IMR-90 (cell line): Measurements from ENCODE around the gene IL22RA1. TPM values are rescaled to one million over a fixed set of nuclear protein-coding genes. Genes with fewer than 3 reads are reported as not detected.

Experiments
- ATAC-seq: fragments of 200-7000 bp; cut with Tn5 transposase; 2 replicates; pipeline ENCODE4 v1.9.1; 2020; ENCODE audit warnings: low read depth, mild to moderate bottlenecking, moderate library complexity
- BruUV-seq: library from RNA; stranded (reverse); fragments of 400-500 nt; replicated peaks from 2 replicates; lab custom pipeline; 2021; lab: Mats Ljungman, UMichigan
- CTCF ChIA-PET: fragments of 300-600 bp; formaldehyde crosslinking; extraction: SDS; loops from one replicate; lab custom pipeline; 2021; ENCODE audit warnings: antibody characterized with exemption; lab: Yijun Ruan, JAX
- POLR2A ChIA-PET: fragments of 300-600 bp; sonication (Branson Sonifier 250); formaldehyde crosslinking; loops from one replicate; lab custom pipeline; 2022; ENCODE audit warnings: antibody characterized with exemption; ENCODE audit not compliant: unreplicated experiment; lab: Charles Lee
- DNase-seq: peaks from one replicate; pipeline ENCODE4 v3.0.0; 2013
- H2AFZ ChIP-seq: replicated peaks from 2 replicates; pipeline ENCODE3; 2013; ENCODE audit warnings: low read length, mild to moderate bottlenecking; ENCODE audit not compliant: poor library complexity
- H2AK5ac ChIP-seq: 2 replicates; pipeline ENCODE4 v1.6.1; 2013; ENCODE audit warnings: low read depth, low read length, inconsistent platforms
- H2AK9ac ChIP-seq: replicated peaks from 2 replicates; pipeline ENCODE3; 2013; ENCODE audit warnings: mild to moderate bottlenecking, low read depth, low read length, moderate library complexity; ENCODE audit not compliant: poor library complexity
- H2BK120ac ChIP-seq: 2 replicates; pipeline ENCODE4 v1.6.1; 2013; ENCODE audit warnings: low read depth, low read length, inconsistent platforms
- H2BK15ac ChIP-seq: 3 replicates; pipeline ENCODE4 v1.6.1; 2013; ENCODE audit warnings: low read depth, low read length, inconsistent platforms
- H2BK20ac ChIP-seq: 2 replicates; pipeline ENCODE4 v1.6.1; 2013; ENCODE audit warnings: low read depth, mild to moderate bottlenecking, inconsistent platforms, low read length, moderate library complexity
- H2BK5ac ChIP-seq: 2 replicates; pipeline ENCODE4 v1.6.1; 2013; ENCODE audit warnings: mild to moderate bottlenecking, low read depth, low read length, inconsistent platforms; ENCODE audit not compliant: poor library complexity, severe bottlenecking
- H3K14ac ChIP-seq: replicated peaks from 2 replicates; pipeline ENCODE4 v1.6.1; 2013; ENCODE audit warnings: low read depth, low read length, inconsistent platforms
- H3K18ac ChIP-seq: 2 replicates; pipeline ENCODE4 v1.6.1; 2013; ENCODE audit warnings: low read depth, low read length, control low read depth
- H3K23ac ChIP-seq: 2 replicates; pipeline ENCODE4 v1.6.1; 2013; ENCODE audit warnings: low read depth, low read length, inconsistent platforms
- H3K27ac ChIP-seq: 2 replicates; pipeline ENCODE4 v1.5.1; 2013; ENCODE audit warnings: mild to moderate bottlenecking, control low read depth, low read length; ENCODE audit not compliant: insufficient read depth
- H3K27me3 ChIP-seq: 2 replicates; pipeline ENCODE4 v1.6.1; 2013; ENCODE audit warnings: low read length; ENCODE audit not compliant: control insufficient read depth, insufficient read depth
- H3K36me3 ChIP-seq: 2 replicates; pipeline ENCODE4 v1.6.1; 2013; ENCODE audit warnings: low read length, mixed read lengths; ENCODE audit not compliant: control insufficient read depth, insufficient read depth
- H3K4ac ChIP-seq: 2 replicates; pipeline ENCODE4 v1.6.1; 2013; ENCODE audit warnings: low read depth, low read length, inconsistent platforms
- H3K4me1 ChIP-seq: 2 replicates; pipeline ENCODE4 v1.6.1; 2013; ENCODE audit warnings: low read length, mixed read lengths; ENCODE audit not compliant: control insufficient read depth, insufficient read depth
- H3K4me2 ChIP-seq: 2 replicates; pipeline ENCODE4 v1.6.1; 2013; ENCODE audit warnings: low read depth, mild to moderate bottlenecking, control low read depth, low read length, moderate library complexity
- H3K4me3 ChIP-seq: 2 replicates; pipeline ENCODE4 v1.5.1; 2013; ENCODE audit warnings: low read depth, mild to moderate bottlenecking, control low read depth, low read length, moderate library complexity; ENCODE audit not compliant: insufficient read depth
- H3K56ac ChIP-seq: 2 replicates; pipeline ENCODE4 v1.6.1; 2013; ENCODE audit warnings: low read length, inconsistent platforms; ENCODE audit not compliant: insufficient read depth; ENCODE audit errors: extremely low read depth
- H3K79me1 ChIP-seq, 2 experiments: 2 replicates each; pipeline ENCODE4 v1.6.1; 2013; ENCODE audit warnings: low read length in 2 of 2, inconsistent platforms in 1 of 2, low read depth in 1 of 2
- H3K9ac ChIP-seq: 2 replicates; pipeline ENCODE4 v1.6.1; 2013; ENCODE audit warnings: low read depth, low read length, control low read depth
- H3K9me1 ChIP-seq: 2 replicates; pipeline ENCODE4 v1.6.1; 2013; ENCODE audit warnings: low read length, inconsistent platforms; ENCODE audit not compliant: insufficient read depth
- H3K9me3 ChIP-seq: 2 replicates; pipeline ENCODE4 v1.6.1; 2013; ENCODE audit warnings: low read length; ENCODE audit not compliant: control insufficient read depth, insufficient read depth
- H4K20me1 ChIP-seq: 2 replicates; pipeline ENCODE4 v1.6.1; 2013; ENCODE audit warnings: low read length, inconsistent platforms; ENCODE audit not compliant: insufficient read depth
- H4K5ac ChIP-seq: 2 replicates; pipeline ENCODE4 v1.6.1; 2013; ENCODE audit warnings: mild to moderate bottlenecking, low read depth, low read length, control low read depth
- H4K8ac ChIP-seq, 2 experiments: 2 replicates each; pipeline ENCODE4 v1.6.1; 2013; ENCODE audit warnings: low read depth in 2 of 2, low read length in 2 of 2, control low read depth in 1 of 2, inconsistent platforms in 1 of 2
- H4K91ac ChIP-seq: 2 replicates; pipeline ENCODE4 v1.6.1; 2013; ENCODE audit warnings: low read depth, low read length, inconsistent platforms; ENCODE audit not compliant: insufficient read depth
- CTCF ChIP-seq: conservative IDR thresholded peaks from 2 replicates; pipeline ENCODE4 v1.5.1; 2012; ENCODE audit warnings: mild to moderate bottlenecking, low read depth, low read length, improper control_type of control experiment
- FOS ChIP-seq: fragments of 150-350 bp; IDR thresholded peaks from 2 replicates; pipeline ENCODE4 v1.6.1; 2016; ENCODE audit warnings: low read depth, low read length
- MXI1 ChIP-seq: IDR thresholded peaks from 2 replicates; pipeline ENCODE4 v1.6.1; 2012; ENCODE audit warnings: low read depth, mild to moderate bottlenecking, low read length, moderate library complexity, borderline replicate concordance
- NFE2L2 ChIP-seq: fragments of 150-350 bp; IDR thresholded peaks from 2 replicates; pipeline ENCODE4 v1.6.1; 2016; ENCODE audit warnings: low read depth, mild to moderate bottlenecking, low read length
- RAD21 ChIP-seq: IDR thresholded peaks from 2 replicates; pipeline ENCODE4 v1.6.1; 2012; ENCODE audit warnings: low read length, improper control_type of control experiment
- RCOR1 ChIP-seq: IDR thresholded peaks from 2 replicates; pipeline ENCODE4 v1.6.1; 2012; ENCODE audit warnings: mild to moderate bottlenecking, low read length, improper control_type of control experiment; ENCODE audit not compliant: insufficient replicate concordance
- USF2 ChIP-seq: fragments of 150-350 bp; IDR thresholded peaks from 2 replicates; pipeline ENCODE4 v1.6.1; 2017; ENCODE audit warnings: mild to moderate bottlenecking, antibody characterized with exemption, low read length, low read depth
- WGBS, 2 experiments: methylation state at CpG; one replicate each; pipeline versions ENCODE4 v1.1.5 to v1.1.7; 2013; ENCODE audit warnings: missing lambda C conversion rate in 2 of 2; ENCODE audit not compliant: insufficient read length in 1 of 2; ENCODE audit errors: extremely low coverage in 2 of 2; 5-methylcytosine and 5-hydroxymethylcytosine counted together
- dilution Hi-C: fragments of 300-500 bp; cut with HindIII; formaldehyde crosslinking; loops from one replicate; pipeline ENCODE4 v1.14.3; 2018; ENCODE audit warnings: low sequenced_read_pairs; ENCODE audit not compliant: unreplicated experiment
- in situ Hi-C: fragments of 300-500 bp; cut with MboI; formaldehyde crosslinking; loops from 3 replicates; pipeline ENCODE4 v1.14.3; 2019; ENCODE audit warnings: low sequenced_read_pairs, inconsistent platforms, mixed read lengths
- intact Hi-C: fragments of 100-400 bp; cut with micrococcal nuclease; formaldehyde crosslinking; loops from 2 replicates; pipeline ENCODE4 v1.10.0; 2022
- polyA plus RNA-seq, 3 experiments: library from polyadenylated mRNA; depleted of rRNA; stranded (reverse); fragments of >200 nt; gene quantifications; 2 replicates each; pipeline ENCODE4 v1.2.3, GENCODE V29; 2012; ENCODE audit warnings: low replicate concordance in 1 of 3
- total RNA-seq: library from RNA; depleted of rRNA; stranded (reverse); fragments of >200 nt; gene quantifications from 2 replicates; pipeline ENCODE4 v1.2.3, GENCODE V29; 2012

Gene IL22RA1
- total and polyA plus RNA-seq, 2 of the 4 experiments (the other 2 are of a cell fraction), result not detected

DNA sequence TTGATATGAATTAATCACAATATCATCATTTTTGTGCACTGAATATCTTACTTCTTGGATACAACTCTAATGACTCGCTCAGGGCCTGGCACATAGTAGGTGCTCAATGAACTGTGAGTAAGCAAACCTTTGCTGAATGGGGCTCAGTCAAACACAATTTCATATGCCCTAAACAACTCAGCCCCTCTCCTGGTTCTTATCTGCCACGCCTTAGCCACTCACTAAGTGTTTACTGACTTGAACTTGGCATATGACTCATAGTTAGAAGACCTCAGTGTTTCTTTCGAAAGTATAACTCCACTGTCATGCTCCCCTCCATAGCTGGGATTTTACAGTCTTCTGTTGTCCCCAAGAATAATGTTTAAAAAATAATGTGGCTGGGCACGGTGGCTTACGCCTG lies 48.9 kb upstream of the IL22RA1 start:
- H3K36me3 ChIP-seq, result no peaks in the 10 kb centered on the region
- CTCF ChIA-PET, result interaction anchor here (0.6 to 1.2 kb wide), 3 partner anchors 41 to 199 kb away, joined by 3 to 4 read pairs (median 3); no protein-coding TSS in a partner anchor
- H4K8ac ChIP-seq, result no peak overlapping the region; a peak in 1 of 4 replicates
- DNase-seq (peak; percentile 66), ATAC-seq (peak; percentile 73)
- H4K20me1 ChIP-seq, result no peaks in the 10 kb centered on the region
- H3K18ac ChIP-seq, result no peak overlapping the region
- H3K9me3 ChIP-seq, result no peaks in the 10 kb centered on the region
- H2AFZ ChIP-seq, result no peak overlapping the region
- TF ChIP-seq FOS, result peak; percentile 77
- no peak for TF ChIP-seq NFE2L2
- TF ChIP-seq USF2, result no peak
- no peak for TF ChIP-seq CTCF
- no peak for TF ChIP-seq RAD21
- no peak for TF ChIP-seq RCOR1
- no peak for TF ChIP-seq MXI1
- H3K14ac ChIP-seq, result no peak overlapping the region
- H3K23ac ChIP-seq, result no peak overlapping the region
- 0 out of 3 replicates have a peak overlapping the region, but pooled peaks have one; percentile 45 for H2BK15ac ChIP-seq
- no peak overlapping the region for H3K56ac ChIP-seq
- H3K4me3 ChIP-seq, result no peak overlapping the region
- no peak overlapping the region for H2AK5ac ChIP-seq
- no peak overlapping the region for H3K4ac ChIP-seq
- dilution Hi-C loops (no loop called here), intact Hi-C loops (loop anchor here (1.0 kb wide), 1 partner anchor 123 kb away; no protein-coding TSS in a partner anchor), in situ Hi-C loops (loop anchor here (5.0 kb wide), 1 partner anchor 440 kb away; no protein-coding TSS in a partner anchor)
- no peak overlapping the region for H2BK5ac ChIP-seq
- POLR2A ChIA-PET, result interaction anchor here (1.0 kb wide), 1 partner anchor 202 kb away, joined by 3 read pairs; no protein-coding TSS in a partner anchor
- H2AK9ac ChIP-seq, result no peak overlapping the region
- 60% methylated on average over 1 of the region's 5 CpGs; no CpG with 5 or more reads in 1 of the 2 experiments for whole genome bisulfite sequencing, 2 experiments
- H4K91ac ChIP-seq, result no peak overlapping the region
- 0 out of 2 replicates have a peak, but pooled peaks cover 3% of the 10 kb centered on the region for H3K9me1 ChIP-seq
- H4K5ac ChIP-seq, result no peak overlapping the region
- H3K79me1 ChIP-seq, result no peaks in the 10 kb centered on the region
- H2BK20ac ChIP-seq, result no peak overlapping the region
- H2BK120ac ChIP-seq, result no peak overlapping the region
- H3K4me1 ChIP-seq, result peaks cover 4% of the 10 kb centered on the region
- H3K4me2 ChIP-seq, result no peak overlapping the region
- no peak overlapping the region for H3K27ac ChIP-seq
- peaks cover 14% of the 10 kb centered on the region for H3K27me3 ChIP-seq
- no peak overlapping the region for H3K9ac ChIP-seq
- no TSS peak for BruUV-seq
